Loucy (cell line): ENCODE results near the gene P2RX7.
"Not testable (repeated sequence)": the region's sequence is repeated elsewhere in the genome, so short reads cannot be mapped to it uniquely, and the experiment has no call there.

ENCODE experiments used
- H2AFZ ChIP-seq: fragments of 200-600 bp; sonication (generic); 2 replicates; pipeline ENCODE4 v1.6.0; 2016; ENCODE audit warnings: antibody characterized with exemption, mild to moderate bottlenecking, low read length, moderate library complexity
- H3F3A ChIP-seq: fragments of 200-600 bp; 2 replicates; pipeline ENCODE4 v1.6.0; 2016; ENCODE audit warnings: antibody characterized with exemption, low read depth, mild to moderate bottlenecking
- H3K27me3 ChIP-seq: fragments of 200-600 bp; sonication (generic); 2 replicates; pipeline ENCODE4 v1.6.1; 2014; ENCODE audit warnings: low read length, mild to moderate bottlenecking; ENCODE audit not compliant: insufficient read depth, poor library complexity, severe bottlenecking
- H3K36me3 ChIP-seq: fragments of 200-600 bp; sonication (generic); 2 replicates; pipeline ENCODE4 v1.6.1; 2016; ENCODE audit warnings: low read length; ENCODE audit not compliant: insufficient read depth
- H3K4me1 ChIP-seq: fragments of 200-600 bp; sonication (generic); 2 replicates; pipeline ENCODE4 v1.5.1; 2014; ENCODE audit warnings: low read length, mild to moderate bottlenecking; ENCODE audit not compliant: insufficient read depth, poor library complexity, severe bottlenecking
- H3K4me2 ChIP-seq: fragments of 200-600 bp; sonication (generic); 2 replicates; pipeline ENCODE4 v1.6.0; 2014; ENCODE audit warnings: antibody characterized with exemption, low read length, low read depth, mild to moderate bottlenecking; ENCODE audit not compliant: poor library complexity, severe bottlenecking
- H3K4me3 ChIP-seq: fragments of 200-600 bp; sonication (generic); 2 replicates; pipeline ENCODE4 v1.5.1; 2014; ENCODE audit warnings: low read length, mild to moderate bottlenecking, mixed read lengths; ENCODE audit not compliant: poor library complexity, severe bottlenecking
- H3K79me2 ChIP-seq: fragments of 200-600 bp; sonication (generic); 2 replicates; pipeline ENCODE4 v1.6.1; 2014; ENCODE audit warnings: low read length; ENCODE audit not compliant: insufficient read depth
- H3K9ac ChIP-seq: fragments of 200-600 bp; sonication (generic); 2 replicates; pipeline ENCODE4 v1.6.0; 2014; ENCODE audit warnings: mild to moderate bottlenecking, low read depth, low read length, moderate library complexity; ENCODE audit not compliant: poor library complexity, severe bottlenecking
- H3K9me2 ChIP-seq: fragments of 200-600 bp; sonication (generic); replicated peaks from 2 replicates; pipeline ENCODE4 v1.6.1; 2016; ENCODE audit warnings: low read depth, low read length, mixed read lengths
- H3K9me3 ChIP-seq: fragments of 200-600 bp; sonication (generic); 2 replicates; pipeline ENCODE4 v1.6.1; 2014; ENCODE audit warnings: mild to moderate bottlenecking, antibody characterized with exemption, low read length, low read depth; ENCODE audit not compliant: insufficient read depth
- H4K20me1 ChIP-seq: fragments of 200-600 bp; sonication (generic); 2 replicates; pipeline ENCODE4 v1.6.0; 2014; ENCODE audit warnings: antibody characterized with exemption, low read length, mild to moderate bottlenecking; ENCODE audit not compliant: insufficient read depth, poor library complexity, severe bottlenecking
- CTCF ChIP-seq: fragments of 200-600 bp; sonication (generic); conservative IDR thresholded peaks from 2 replicates; pipeline ENCODE4 v1.5.1; 2014; ENCODE audit warnings: mild to moderate bottlenecking, antibody characterized with exemption, low read length
- EZH2phosphoT487 ChIP-seq: fragments of 200-600 bp; IDR thresholded peaks from 2 replicates; pipeline ENCODE4 v1.6.1; 2018; ENCODE audit warnings: antibody characterized with exemption, mild to moderate bottlenecking, moderate library complexity, borderline replicate concordance

The P2RX7 gene

GRCh38 chr12:121142171-121142950, 9.7 kb downstream of the P2RX7 start:
- H3K4me3 ChIP-seq, result no peak overlapping the region
- no peak overlapping the region for H3K4me2 ChIP-seq

GRCh38 chr12:121144416-121144914, 11.8 kb downstream of the P2RX7 start:
- Histone ChIP-seq H4K20me1 (no peaks in the 10 kb centered on the region), H3K27me3 (no peaks in the 10 kb centered on the region), H3K4me1 (peaks cover 3% of the 10 kb centered on the region), H3K9me3 (no peaks in the 10 kb centered on the region), H3K9ac (no peak overlapping the region), H3F3A (no peaks in the 10 kb centered on the region), H3K4me2 (no peak overlapping the region), H2AFZ (no peak overlapping the region), H3K4me3 (no peak overlapping the region), H3K9me2 (no peaks in the 10 kb centered on the region), H3K79me2 (no peaks in the 10 kb centered on the region), H3K36me3 (no peaks in the 10 kb centered on the region)
- TF ChIP-seq CTCF (no peak), EZH2phosphoT487 (no peak)

More at GRCh38 chr12:121142171-121142950, 9.7 kb downstream of the P2RX7 start:
- TF ChIP-seq EZH2phosphoT487, result no peak
- H2AFZ ChIP-seq, result no peak overlapping the region
- no peaks in the 10 kb centered on the region for H4K20me1 ChIP-seq
- H3K79me2 ChIP-seq, result no peaks in the 10 kb centered on the region
- H3K4me1 ChIP-seq, result peaks cover 3% of the 10 kb centered on the region
- no peaks in the 10 kb centered on the region for H3K9me2 ChIP-seq
- H3K9ac ChIP-seq, result no peak overlapping the region
- H3K9me3 ChIP-seq, result no peaks in the 10 kb centered on the region
- H3K36me3 ChIP-seq, result no peaks in the 10 kb centered on the region
- H3K27me3 ChIP-seq, result no peaks in the 10 kb centered on the region
- no peaks in the 10 kb centered on the region for H3F3A ChIP-seq

GRCh38 chr12:121145221-121145620, 12.5 kb downstream of the P2RX7 start:
- no peak overlapping the region for H2AFZ ChIP-seq
- no peaks in the 10 kb centered on the region for H3K9me3 ChIP-seq
- no peaks in the 10 kb centered on the region for H3F3A ChIP-seq

GRCh38 chr12:121149289-121149688, 16.6 kb downstream of the P2RX7 start:
- not testable (repeated sequence) for H3K9ac ChIP-seq, H2AFZ ChIP-seq, H3K4me3 ChIP-seq, H3K79me2 ChIP-seq, H3K4me1 ChIP-seq, H3K9me3 ChIP-seq, H3K36me3 ChIP-seq, H3K27me3 ChIP-seq, H3K9me2 ChIP-seq, H4K20me1 ChIP-seq, H3K4me2 ChIP-seq, H3F3A ChIP-seq

More at GRCh38 chr12:121145221-121145620, 12.5 kb downstream of the P2RX7 start:
- no peak overlapping the region for H3K4me2 ChIP-seq
- no peaks in the 10 kb centered on the region for H3K36me3 ChIP-seq
- no peak overlapping the region for H3K9ac ChIP-seq
- H4K20me1 ChIP-seq, result no peaks in the 10 kb centered on the region
- H3K9me2 ChIP-seq, result no peaks in the 10 kb centered on the region
- no peak for TF ChIP-seq CTCF
- TF ChIP-seq EZH2phosphoT487, result no peak
- H3K4me1 ChIP-seq, result peaks cover 3% of the 10 kb centered on the region
- no peaks in the 10 kb centered on the region for H3K79me2 ChIP-seq
- no peaks in the 10 kb centered on the region for H3K27me3 ChIP-seq
- H3K4me3 ChIP-seq, result no peak overlapping the region
